ENCODE results near the gene LSP1. TPM values are rescaled to one million over a fixed set of nuclear protein-coding genes. Genes with fewer than 3 reads are reported as not detected.

LSP1 gene
- total RNA-seq, 1 donor from 2014 or later: not detected

GRCh38 chr11:1888347-1888753 lies 35.5 kb downstream of the LSP1 start:
- no peak overlapping the region for H3K4me3 ChIP-seq (ENCODE audit: low read depth, low read length)
- no peak for TF ChIP-seq CTCF (conservative IDR thresholded peaks at IDR 0.05; ENCODE audit: low read depth, low read length)
- DNase-seq (ENCODE audit: low read depth): no peak

- no peak for TF ChIP-seq CTCF (conservative IDR thresholded peaks at IDR 0.05; ENCODE audit: low read depth, low read length)
These were observed 35.9 kb downstream of the LSP1 start for GRCh38 chr11:1888811-1889210.

GRCh38 chr11:1889224-1889930 lies 36.5 kb downstream of the LSP1 start:
- H3K4me3 ChIP-seq (ENCODE audit: low read depth, low read length): no peak overlapping the region
- DNase-seq (ENCODE audit: low read depth): no peak
- TF ChIP-seq CTCF (conservative IDR thresholded peaks at IDR 0.05; ENCODE audit: low read depth, low read length): no peak

More at GRCh38 chr11:1888811-1889210, 35.9 kb downstream of the LSP1 start:
- H3K4me3 ChIP-seq (ENCODE audit: low read depth, low read length): no peak overlapping the region
- no peak for DNase-seq (ENCODE audit: low read depth)

GRCh38 chr11:1889941-1890855 lies 37.3 kb downstream of the LSP1 start:
- no peak overlapping the region for H3K4me3 ChIP-seq (ENCODE audit: low read depth, low read length)
- no peak for DNase-seq (ENCODE audit: low read depth)
- no peak for TF ChIP-seq CTCF (conservative IDR thresholded peaks at IDR 0.05; ENCODE audit: low read depth, low read length)

GRCh38 chr11:1890856-1891830 lies 38.3 kb downstream of the LSP1 start:
- DNase-seq (ENCODE audit: low read depth): no peak
- no peak overlapping the region for H3K4me3 ChIP-seq (ENCODE audit: low read depth, low read length)
- no peak for TF ChIP-seq CTCF (conservative IDR thresholded peaks at IDR 0.05; ENCODE audit: low read depth, low read length)

GRCh38 chr11:1891831-1892115 lies 38.9 kb downstream of the LSP1 start, which contains the start of gene PRR33:
Gene PRR33, minus strand, starts transcription at chr11:1891895. Its CDS starts 1,311 bp downstream, at chr11:1890584.
- no peak for TF ChIP-seq CTCF (conservative IDR thresholded peaks at IDR 0.05; ENCODE audit: low read depth, low read length)
- H3K4me3 ChIP-seq (ENCODE audit: low read depth, low read length): no peak within 1 kb of the TSS
- DNase-seq (ENCODE audit: low read depth): no peak

All from epithelial cell of proximal tubule (primary cell).